HG03175 (cell line): ENCODE data around the gene NOXA1.

ENCODE experiments used
- ATAC-seq: cut with Tn5 transposase; IDR thresholded peaks from one replicate; pipeline ENCODE4 v1.9.1; 2021; ENCODE audit warnings: mild to moderate bottlenecking, moderate library complexity; ENCODE audit not compliant: unreplicated experiment

Gene NOXA1

GRCh38 chr9:137452761-137453642 lies 29.8 kb downstream of the NOXA1 start:
- ATAC-seq = no peak

- peak; percentile 62 for ATAC-seq
Observed at GRCh38 chr9:137453643-137454081, 30.5 kb downstream of the NOXA1 start.

- peak; percentile 42 for ATAC-seq
Observed at GRCh38 chr9:137454145-137454596, 31.0 kb downstream of the NOXA1 start.

GRCh38 chr9:137454597-137455358 lies 31.6 kb downstream of the NOXA1 start:
- ATAC-seq = no peak

GRCh38 chr9:137455359-137455991 lies 32.3 kb downstream of the NOXA1 start:
- no peak for ATAC-seq

GRCh38 chr9:137456061-137456863 lies 33.1 kb downstream of the NOXA1 start:
- ATAC-seq = no peak

GRCh38 chr9:137456864-137457405 lies 33.7 kb downstream of the NOXA1 start:
- no peak for ATAC-seq

- ATAC-seq = no peak
Observed at GRCh38 chr9:137457406-137458193, 34.4 kb downstream of the NOXA1 start.

- peak; percentile 4 for ATAC-seq
Observed at GRCh38 chr9:137458194-137459151, 35.3 kb downstream of the NOXA1 start.

- ATAC-seq = peak; percentile 72
Observed at GRCh38 chr9:137459152-137459600, 36.0 kb downstream of the NOXA1 start, which contains the start of gene NSMF. Gene NSMF, minus strand, starts transcription at chr9:137459334. Its CDS starts 232 bp downstream, at chr9:137459102.

- no peak for ATAC-seq
Observed at GRCh38 chr9:137459601-137460362, 36.6 kb downstream of the NOXA1 start.

GRCh38 chr9:137460363-137461315 lies 37.4 kb downstream of the NOXA1 start:
- ATAC-seq = no peak

- ATAC-seq = no peak
Observed at GRCh38 chr9:137461316-137461662, 38.1 kb downstream of the NOXA1 start.

GRCh38 chr9:137461663-137462395 lies 38.6 kb downstream of the NOXA1 start:
- no peak for ATAC-seq

- ATAC-seq = no peak
Observed at GRCh38 chr9:137462396-137462985, 39.3 kb downstream of the NOXA1 start.
